Activated CD8-positive, alpha-beta T cell treated with anti-CD3 and anti-CD28 coated beads for 36 hours (primary cell): Measurements from ENCODE around the gene ADCY5. TPM values are rescaled to one million over a fixed set of nuclear protein-coding genes. Genes with fewer than 3 reads are reported as not detected.

Experiments used
- ATAC-seq: fragments of 200-7000 bp; cut with Tn5 transposase; one replicate; pipeline ENCODE4 v1.10.0; 2021; ENCODE audit warnings: mild to moderate bottlenecking, moderate library complexity
- CTCF ChIA-PET: fragments of 350-600 bp; sonication (Branson Sonifier 250); formaldehyde crosslinking; loops from one replicate; lab custom pipeline; 2021; ENCODE audit warnings: antibody characterized with exemption; lab: Charles Lee
- POLR2A ChIA-PET: fragments of 350-600 bp; sonication (Branson Sonifier 250); formaldehyde crosslinking; loops from one replicate; lab custom pipeline; 2021; ENCODE audit warnings: antibody characterized with exemption; lab: Charles Lee
- DNase-seq: peaks from one replicate; pipeline ENCODE4 v3.0.0-alpha.2; 2020
- H3K27ac Mint-ChIP-seq: one replicate; pipeline ENCODE4 v1.8.0; 2021; ENCODE audit warnings: mild to moderate bottlenecking, mixed read lengths
- H3K27me3 Mint-ChIP-seq: one replicate; pipeline ENCODE4 v1.8.0; 2021; ENCODE audit warnings: mixed read lengths
- H3K36me3 Mint-ChIP-seq: one replicate; pipeline ENCODE4 v1.8.0; 2021; ENCODE audit warnings: low read depth, mixed read lengths
- H3K4me1 Mint-ChIP-seq: one replicate; pipeline ENCODE4 v1.8.0; 2021; ENCODE audit warnings: low read depth, mixed read lengths
- H3K4me3 Mint-ChIP-seq: one replicate; pipeline ENCODE4 v1.8.0; 2021; ENCODE audit warnings: mild to moderate bottlenecking, moderate library complexity, mixed read lengths
- H3K9me3 Mint-ChIP-seq: one replicate; pipeline ENCODE4 v1.8.0; 2021; ENCODE audit warnings: mixed read lengths
- intact Hi-C: fragments of 100-400 bp; cut with micrococcal nuclease; formaldehyde crosslinking; loops from one replicate; pipeline ENCODE4 v1.10.0; 2022
- total RNA-seq, 2 experiments: library from RNA; stranded (reverse); gene quantifications; one replicate each; pipeline ENCODE4 v1.2.3, GENCODE V29; 2021
- TF ChIP-seq, protein P1 (sequence below): fragments of 200-600 bp; IDR thresholded peaks from one replicate; pipeline ENCODE4 v1.8.0; 2022; ENCODE audit warnings: antibody characterized with exemption, mild to moderate bottlenecking

Gene ADCY5
- total RNA-seq, 2 experiments from 2014 or later = not detected

DNA sequence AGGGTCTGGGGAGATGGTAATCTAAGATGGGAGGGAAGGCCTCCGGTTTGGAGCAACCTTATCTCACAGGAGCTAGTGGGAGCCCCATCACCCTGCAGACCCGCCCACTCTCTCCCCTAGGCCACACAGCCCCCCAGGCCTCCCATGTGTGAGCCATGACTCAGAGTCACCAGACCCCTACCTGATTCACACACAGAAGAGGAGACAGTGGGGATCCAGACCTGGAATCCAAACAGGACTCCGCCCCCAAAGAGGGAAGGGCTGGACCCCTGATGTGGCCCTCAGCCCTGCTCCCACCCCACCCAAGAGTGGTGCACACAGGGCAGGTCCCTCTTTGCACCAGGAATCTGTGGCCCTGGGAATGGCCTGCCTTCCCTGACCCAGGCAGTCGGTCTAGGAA is 97.4 kb downstream of the ADCY5 start:
- ATAC-seq = no peak
- no peak for DNase-seq
- Mint-ChIP-seq H3K36me3 (no peaks in the 10 kb centered on the region), H3K4me1 (peaks cover 10% of the 10 kb centered on the region), H3K4me3 (no peak overlapping the region), H3K27me3 (peaks cover 29% of the 10 kb centered on the region), H3K9me3 (peaks cover 2% of the 10 kb centered on the region), H3K27ac (no peak overlapping the region)
- CTCF ChIA-PET = no interaction called here
- TF ChIP-seq, protein P1, sequence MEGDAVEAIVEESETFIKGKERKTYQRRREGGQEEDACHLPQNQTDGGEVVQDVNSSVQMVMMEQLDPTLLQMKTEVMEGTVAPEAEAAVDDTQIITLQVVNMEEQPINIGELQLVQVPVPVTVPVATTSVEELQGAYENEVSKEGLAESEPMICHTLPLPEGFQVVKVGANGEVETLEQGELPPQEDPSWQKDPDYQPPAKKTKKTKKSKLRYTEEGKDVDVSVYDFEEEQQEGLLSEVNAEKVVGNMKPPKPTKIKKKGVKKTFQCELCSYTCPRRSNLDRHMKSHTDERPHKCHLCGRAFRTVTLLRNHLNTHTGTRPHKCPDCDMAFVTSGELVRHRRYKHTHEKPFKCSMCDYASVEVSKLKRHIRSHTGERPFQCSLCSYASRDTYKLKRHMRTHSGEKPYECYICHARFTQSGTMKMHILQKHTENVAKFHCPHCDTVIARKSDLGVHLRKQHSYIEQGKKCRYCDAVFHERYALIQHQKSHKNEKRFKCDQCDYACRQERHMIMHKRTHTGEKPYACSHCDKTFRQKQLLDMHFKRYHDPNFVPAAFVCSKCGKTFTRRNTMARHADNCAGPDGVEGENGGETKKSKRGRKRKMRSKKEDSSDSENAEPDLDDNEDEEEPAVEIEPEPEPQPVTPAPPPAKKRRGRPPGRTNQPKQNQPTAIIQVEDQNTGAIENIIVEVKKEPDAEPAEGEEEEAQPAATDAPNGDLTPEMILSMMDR = no peak
- POLR2A ChIA-PET = no interaction called here
- intact Hi-C loops = no loop called here

DNA sequence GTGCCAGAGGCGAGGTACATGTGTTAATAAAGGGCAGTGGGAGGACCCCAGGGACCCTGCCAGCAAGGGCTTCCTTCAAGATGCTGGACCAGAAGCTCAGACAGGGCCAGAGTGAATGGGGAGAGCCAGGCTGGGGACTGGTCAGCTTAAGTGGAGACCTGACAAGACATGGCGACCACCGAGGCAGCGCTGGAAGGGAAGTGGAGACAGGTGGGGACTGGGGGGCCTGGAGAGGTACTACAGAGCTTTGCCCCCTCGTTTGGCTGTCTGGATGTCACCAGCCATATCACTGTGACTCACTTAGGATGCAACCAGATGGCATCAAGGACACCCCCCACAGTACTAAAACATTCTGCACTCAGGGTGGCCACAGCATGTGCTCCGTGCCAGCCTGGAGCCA is 97.9 kb downstream of the ADCY5 start:
- Mint-ChIP-seq H3K36me3 (no peaks in the 10 kb centered on the region), H3K4me1 (peaks cover 10% of the 10 kb centered on the region), H3K9me3 (peaks cover 2% of the 10 kb centered on the region), H3K4me3 (no peak overlapping the region), H3K27me3 (peaks cover 29% of the 10 kb centered on the region), H3K27ac (no peak overlapping the region)
- CTCF ChIA-PET = no interaction called here
- TF ChIP-seq, protein P1 = no peak
- POLR2A ChIA-PET = no interaction called here
- ATAC-seq (no peak), DNase-seq (no peak)
- intact Hi-C loops = no loop called here

DNA sequence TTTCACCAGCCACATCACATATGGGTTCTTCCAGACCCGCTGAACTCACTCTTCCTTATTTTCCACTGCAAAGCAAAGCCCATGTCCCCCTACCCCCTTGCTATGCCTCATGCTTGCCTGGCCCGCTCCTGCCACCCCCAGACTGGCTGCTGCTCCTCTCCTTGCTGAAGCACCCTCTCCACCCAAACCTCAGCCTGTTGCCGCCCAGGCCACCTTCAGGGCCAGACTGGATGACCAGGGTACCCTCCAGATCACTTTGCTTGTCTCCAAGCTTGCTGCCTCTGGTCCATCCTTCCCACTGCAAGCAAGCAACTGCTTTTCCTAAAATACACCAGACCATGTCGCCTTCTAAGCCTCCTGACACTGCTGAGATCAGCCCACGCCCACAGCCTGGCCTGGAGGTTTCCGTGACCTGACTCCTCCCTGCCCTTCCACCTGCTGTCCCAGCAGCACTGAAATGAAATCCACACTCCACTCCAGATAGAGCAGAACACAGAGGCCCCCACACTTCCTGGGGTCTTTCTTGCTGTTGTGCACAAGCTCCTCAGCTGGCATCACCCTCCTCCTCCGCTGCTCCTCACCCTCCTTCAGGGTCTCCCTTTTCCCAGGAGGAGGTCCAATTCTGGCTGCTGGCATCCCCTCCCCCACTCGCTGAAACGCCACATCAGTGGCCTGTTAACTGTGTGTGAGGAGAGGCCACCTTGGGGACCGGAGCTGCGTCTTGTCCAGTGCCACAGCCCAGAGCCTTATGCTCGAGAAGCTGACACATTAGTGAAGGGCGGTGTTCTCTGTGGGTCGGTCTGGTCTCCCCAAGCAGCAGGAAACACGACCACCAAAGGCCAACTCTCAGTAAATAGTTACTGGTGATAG is 99.1 kb downstream of the ADCY5 start:
- CTCF ChIA-PET = no interaction called here
- Mint-ChIP-seq H3K27ac (no peak overlapping the region), H3K4me3 (no peak overlapping the region)

DNA sequence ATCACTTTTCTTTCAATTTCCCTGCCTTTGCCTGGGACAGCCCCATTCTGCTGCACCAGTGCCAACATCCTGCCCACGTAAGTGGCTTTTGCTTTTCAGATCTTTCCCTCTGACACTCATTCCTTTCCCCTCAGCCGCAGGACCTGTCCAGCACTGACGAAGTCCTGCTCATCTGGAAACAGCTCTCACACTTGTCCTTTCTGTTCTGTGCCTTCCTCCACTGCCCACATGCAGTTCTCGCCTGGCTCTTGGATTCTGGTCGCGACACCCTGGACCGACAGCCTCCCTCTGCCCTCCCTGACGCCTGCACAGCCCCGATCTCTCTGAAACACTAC is 99.7 kb downstream of the ADCY5 start:
- ChIA-PET CTCF (no interaction called here), POLR2A (no interaction called here)
- Mint-ChIP-seq H3K9me3 (no peaks in the 10 kb centered on the region), H3K4me3 (no peak overlapping the region), H3K36me3 (no peaks in the 10 kb centered on the region), H3K4me1 (peaks cover 18% of the 10 kb centered on the region), H3K27me3 (peaks cover 27% of the 10 kb centered on the region), H3K27ac (no peak overlapping the region)
- DNase-seq (no peak), ATAC-seq (no peak)
- TF ChIP-seq, protein P1 = no peak
- intact Hi-C loops = no loop called here

More for the DNA sequence above, 99.1 kb downstream of the ADCY5 start:
- no peak for ATAC-seq
- H3K36me3 Mint-ChIP-seq = no peaks in the 10 kb centered on the region
- peaks cover 27% of the 10 kb centered on the region for H3K27me3 Mint-ChIP-seq
- TF ChIP-seq, protein P1 = no peak
- H3K9me3 Mint-ChIP-seq = no peaks in the 10 kb centered on the region
- intact Hi-C loops = no loop called here
- H3K4me1 Mint-ChIP-seq = peaks cover 13% of the 10 kb centered on the region
- POLR2A ChIA-PET = no interaction called here
- no peak for DNase-seq

DNA sequence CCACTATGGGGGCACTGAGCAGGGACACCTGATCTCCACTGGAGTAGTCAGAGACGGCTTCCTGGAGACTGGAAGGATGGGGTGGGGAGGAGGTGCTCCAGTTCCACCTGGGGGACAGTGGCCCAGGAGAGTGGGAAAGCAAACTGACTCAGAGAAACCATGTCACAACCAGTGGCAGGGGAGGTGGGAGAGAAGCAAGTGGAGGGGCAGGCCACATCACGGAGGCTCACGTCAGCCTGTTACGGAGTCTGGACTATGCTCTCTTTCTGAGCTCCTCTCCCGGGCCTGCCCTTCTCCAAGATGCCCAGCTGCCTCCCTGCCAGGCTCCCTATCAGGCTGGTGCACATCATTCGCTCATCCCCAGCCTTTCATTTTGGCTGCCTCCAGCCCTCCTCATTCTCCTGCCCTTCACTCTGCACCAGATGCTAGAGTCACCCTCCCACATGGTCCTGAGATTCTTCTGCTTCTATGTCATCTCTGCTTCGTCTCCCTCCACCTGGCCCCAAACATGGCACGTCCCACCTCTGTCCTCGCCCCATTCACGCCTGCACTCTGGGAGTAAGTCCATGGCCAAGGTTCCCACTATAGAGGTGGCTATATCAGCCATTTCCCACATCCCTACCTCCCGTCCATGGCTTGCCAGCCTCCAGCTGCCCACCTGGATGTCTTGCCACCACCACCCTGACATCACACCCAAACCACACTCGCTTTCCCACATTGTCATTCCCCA is 100.3 kb downstream of the ADCY5 start:
- H3K27me3 Mint-ChIP-seq = peaks cover 27% of the 10 kb centered on the region
- no peak overlapping the region for H3K4me3 Mint-ChIP-seq
- ATAC-seq = no peak
- H3K36me3 Mint-ChIP-seq = no peaks in the 10 kb centered on the region
- ChIA-PET CTCF (no interaction called here), POLR2A (no interaction called here)
- intact Hi-C loops = no loop called here
- no peak overlapping the region for H3K27ac Mint-ChIP-seq
- TF ChIP-seq, protein P1 = no peak
- no peaks in the 10 kb centered on the region for H3K9me3 Mint-ChIP-seq
- peaks cover 18% of the 10 kb centered on the region for H3K4me1 Mint-ChIP-seq
- no peak for DNase-seq
